Measurements from ENCODE around the gene ZNF592.

Gene ZNF592

GRCh38 chr15:84772467-84772866 lies 24.1 kb downstream of the ZNF592 start:
- ChIA-PET CTCF (interaction anchor here (1.8 to 2.2 kb wide), 2 partner anchors 28 to 141 kb away, joined by 3 to 4 read pairs; no protein-coding TSS in a partner anchor), POLR2A (no interaction called here)
- no peak for TF ChIP-seq CTCF (IDR thresholded peaks at IDR 0.05; ENCODE audit: control extremely low read depth, extremely low read depth, low read depth, missing control alignments)

DNA sequence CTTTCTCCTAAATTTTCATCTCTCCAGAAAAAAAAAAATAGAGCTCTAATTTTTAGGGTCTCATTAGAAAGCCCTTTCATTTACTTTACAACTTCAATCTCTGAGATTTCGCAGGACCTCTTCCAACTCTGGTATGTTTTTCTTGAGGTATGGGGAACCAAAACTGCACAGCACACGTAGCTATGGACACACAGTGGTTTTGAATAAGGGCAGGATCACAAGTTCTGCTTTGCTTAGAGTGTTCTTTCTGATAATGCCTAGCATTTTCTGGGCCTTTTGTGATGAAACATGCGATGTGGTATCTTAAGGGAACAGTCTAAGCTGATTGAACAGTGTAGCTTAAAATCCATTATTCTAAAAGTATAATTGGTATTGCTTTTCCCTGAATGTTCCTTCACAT lies 25.3 kb downstream of the ZNF592 start:
- TF ChIP-seq CTCF (IDR thresholded peaks at IDR 0.05; ENCODE audit: control extremely low read depth, extremely low read depth, low read depth, missing control alignments) = no peak
- ChIA-PET CTCF (interaction anchor here (1.1 to 1.8 kb wide), 3 partner anchors 18 to 154 kb away, joined by 3 to 5 read pairs (median 3); no protein-coding TSS in a partner anchor), POLR2A (interaction anchor here (0.6 kb wide), 1 partner anchor 13 kb away, joined by 3 read pairs; no protein-coding TSS in a partner anchor)
- DNase-seq (ENCODE audit: extremely low spot score) = no peak

More at GRCh38 chr15:84772467-84772866, 24.1 kb downstream of the ZNF592 start:
- DNase-seq (ENCODE audit: extremely low spot score) = no peak

DNA sequence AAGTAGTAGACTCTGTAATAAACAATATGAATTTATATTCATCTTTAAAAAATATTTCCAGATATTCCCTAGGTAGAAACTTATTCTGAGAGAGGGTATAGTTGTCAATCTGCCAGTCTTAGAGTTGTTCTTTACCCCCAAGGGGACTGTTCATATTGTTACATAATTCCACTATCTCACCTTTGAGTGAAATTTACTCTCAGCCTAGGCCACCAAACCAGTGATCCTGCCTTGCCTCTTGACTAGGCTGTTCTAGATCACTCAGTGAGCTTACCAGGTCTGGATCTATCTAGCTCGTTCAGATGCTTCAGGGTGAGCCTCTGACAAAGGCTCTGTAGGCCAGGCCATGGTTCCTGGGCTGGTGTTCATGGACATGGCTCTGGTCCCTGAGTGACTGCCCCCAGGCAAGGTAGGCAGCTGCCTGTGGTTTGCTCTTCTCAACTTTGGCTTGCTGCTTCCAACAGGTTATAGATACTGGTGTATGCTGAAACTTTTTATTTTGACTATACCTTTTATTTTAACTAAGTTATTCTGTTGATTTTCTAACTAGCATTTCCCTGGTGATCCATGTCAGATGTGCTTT lies 27.6 kb downstream of the ZNF592 start:
- CTCF ChIA-PET = interaction anchor here (1.1 kb wide), 1 partner anchor 24 kb away, joined by 3 read pairs; no protein-coding TSS in a partner anchor
- no peak for TF ChIP-seq CTCF (IDR thresholded peaks at IDR 0.05; ENCODE audit: control extremely low read depth, extremely low read depth, low read depth, missing control alignments)
- POLR2A ChIA-PET = no interaction called here
- no peak for DNase-seq (ENCODE audit: extremely low spot score)

DNA sequence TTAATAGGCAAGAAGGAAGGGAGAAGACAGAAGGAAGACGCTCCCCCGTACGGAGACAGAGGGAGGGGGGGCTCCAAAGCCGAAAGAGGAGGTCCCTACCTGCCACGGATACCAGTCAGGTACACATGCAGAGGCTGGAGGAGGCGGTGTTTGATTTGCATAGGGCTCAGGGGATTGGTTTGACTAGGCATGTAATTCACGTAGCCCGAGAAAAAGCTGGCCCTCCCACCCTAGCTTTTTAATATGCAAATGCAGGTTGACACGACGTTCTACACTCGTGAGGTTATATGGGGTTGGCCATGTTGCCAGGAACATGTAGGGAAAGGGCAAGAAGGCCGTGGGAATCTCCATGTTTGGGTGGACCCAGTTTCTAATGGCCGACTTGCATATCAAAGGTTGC lies 29.8 kb downstream of the ZNF592 start:
- no peak for TF ChIP-seq CTCF (IDR thresholded peaks at IDR 0.05; ENCODE audit: control extremely low read depth, extremely low read depth, low read depth, missing control alignments)
- no peak for DNase-seq (ENCODE audit: extremely low spot score)
- ChIA-PET CTCF (no interaction called here), POLR2A (no interaction called here)

DNA sequence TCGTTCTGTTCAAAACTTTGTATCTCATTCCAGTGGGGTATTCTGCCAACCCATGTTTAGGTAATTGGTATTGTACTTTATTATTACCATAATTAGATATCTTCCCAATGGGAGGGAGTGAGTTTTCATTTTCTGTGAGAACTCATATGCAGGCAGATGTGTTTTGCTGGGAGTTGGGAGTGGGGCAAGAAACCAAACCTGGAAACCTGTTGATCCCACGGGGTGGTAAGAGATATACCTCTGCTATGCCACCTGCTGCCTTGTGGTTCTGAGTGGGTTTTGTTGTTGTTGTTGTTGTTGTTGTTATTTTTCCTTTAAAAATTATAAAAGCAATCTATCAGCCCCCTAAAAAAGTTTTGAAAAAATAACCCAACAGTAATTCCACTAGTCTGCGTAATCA lies 32.1 kb downstream of the ZNF592 start:
- TF ChIP-seq CTCF (IDR thresholded peaks at IDR 0.05; ENCODE audit: control extremely low read depth, extremely low read depth, low read depth, missing control alignments) = no peak
- ChIA-PET POLR2A (no interaction called here), CTCF (no interaction called here)
- no peak for DNase-seq (ENCODE audit: extremely low spot score)

GRCh38 chr15:84781495-84781894 lies 33.1 kb downstream of the ZNF592 start:
- CTCF ChIA-PET = no interaction called here
- POLR2A ChIA-PET = no interaction called here
- TF ChIP-seq CTCF (IDR thresholded peaks at IDR 0.05; ENCODE audit: control extremely low read depth, extremely low read depth, low read depth, missing control alignments) = no peak
- DNase-seq (ENCODE audit: extremely low spot score) = no peak
